GM12864 (cell line): ENCODE measurements around the gene USP43.

Source experiments
- DNase-seq: peaks from one replicate; pipeline ENCODE4 v3.0.0-alpha.2; 2011; ENCODE audit warnings: low read depth
- H3K4me3 ChIP-seq: 2 replicates; pipeline ENCODE4 v1.5.1; 2011; ENCODE audit warnings: mild to moderate bottlenecking, low read depth, low read length, control low read depth
- TF ChIP-seq, protein P1 (sequence below): IDR thresholded peaks from 2 replicates; pipeline ENCODE4 v1.5.1; 2011; ENCODE audit warnings: low read depth, mild to moderate bottlenecking, moderate library complexity, low read length, control low read depth, inconsistent platforms; ENCODE audit errors: missing control alignments

USP43 gene

DNA sequence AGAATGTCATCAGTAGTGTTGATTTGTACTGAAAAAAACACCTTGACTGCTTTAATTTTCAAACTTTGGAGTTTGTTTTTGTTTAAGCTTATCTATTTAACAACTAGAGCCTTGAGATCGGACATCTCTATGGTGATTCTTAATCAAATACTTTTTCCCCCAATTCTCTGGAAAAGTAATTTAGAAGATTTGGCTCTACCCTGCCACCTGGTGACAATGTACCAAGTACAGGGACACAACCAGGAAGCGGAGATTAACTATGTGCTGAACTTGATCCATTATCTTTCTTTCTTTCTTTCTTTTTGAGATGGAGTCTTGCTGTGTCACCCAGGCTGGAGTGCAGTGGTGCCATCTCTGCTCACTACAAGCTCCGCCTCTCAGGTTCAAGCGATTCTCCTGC is 30.8 kb downstream of the USP43 start:
- no peak overlapping the region for H3K4me3 ChIP-seq
- TF ChIP-seq, protein P1, sequence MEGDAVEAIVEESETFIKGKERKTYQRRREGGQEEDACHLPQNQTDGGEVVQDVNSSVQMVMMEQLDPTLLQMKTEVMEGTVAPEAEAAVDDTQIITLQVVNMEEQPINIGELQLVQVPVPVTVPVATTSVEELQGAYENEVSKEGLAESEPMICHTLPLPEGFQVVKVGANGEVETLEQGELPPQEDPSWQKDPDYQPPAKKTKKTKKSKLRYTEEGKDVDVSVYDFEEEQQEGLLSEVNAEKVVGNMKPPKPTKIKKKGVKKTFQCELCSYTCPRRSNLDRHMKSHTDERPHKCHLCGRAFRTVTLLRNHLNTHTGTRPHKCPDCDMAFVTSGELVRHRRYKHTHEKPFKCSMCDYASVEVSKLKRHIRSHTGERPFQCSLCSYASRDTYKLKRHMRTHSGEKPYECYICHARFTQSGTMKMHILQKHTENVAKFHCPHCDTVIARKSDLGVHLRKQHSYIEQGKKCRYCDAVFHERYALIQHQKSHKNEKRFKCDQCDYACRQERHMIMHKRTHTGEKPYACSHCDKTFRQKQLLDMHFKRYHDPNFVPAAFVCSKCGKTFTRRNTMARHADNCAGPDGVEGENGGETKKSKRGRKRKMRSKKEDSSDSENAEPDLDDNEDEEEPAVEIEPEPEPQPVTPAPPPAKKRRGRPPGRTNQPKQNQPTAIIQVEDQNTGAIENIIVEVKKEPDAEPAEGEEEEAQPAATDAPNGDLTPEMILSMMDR, result peak; percentile 1
- DNase-seq, result no peak

GRCh38 chr17:9676820-9677310 is 31.5 kb downstream of the USP43 start:
- TF ChIP-seq, protein P1, result no peak
- DNase-seq, result peak; percentile 21

DNA sequence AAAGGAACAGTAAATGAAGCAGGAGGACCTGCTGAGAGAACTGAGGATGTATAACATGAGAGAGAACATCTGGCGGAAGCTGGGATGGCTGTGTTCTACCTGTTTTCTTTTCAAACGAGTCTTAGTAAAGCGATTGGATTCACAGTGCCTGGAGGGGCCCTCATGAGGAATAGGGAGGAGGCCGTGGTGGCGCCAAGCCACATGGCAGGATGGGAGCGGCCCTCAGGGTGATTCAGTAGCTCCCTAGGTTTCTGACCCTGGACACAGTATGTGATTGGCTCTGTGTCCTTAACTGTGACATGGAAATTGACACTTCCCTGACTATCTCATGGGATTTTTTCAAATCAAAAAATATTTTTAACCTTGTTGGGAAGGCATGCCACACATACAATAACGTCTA is 32.1 kb downstream of the USP43 start:
- no peak overlapping the region for H3K4me3 ChIP-seq
- no peak for DNase-seq
- TF ChIP-seq, protein P1, result no peak

More at GRCh38 chr17:9676820-9677310, 31.5 kb downstream of the USP43 start:
- H3K4me3 ChIP-seq, result no peak overlapping the region

- TF ChIP-seq, protein P1, result no peak
- no peak overlapping the region for H3K4me3 ChIP-seq
- no peak for DNase-seq
Observed at GRCh38 chr17:9677896-9678295, 32.6 kb downstream of the USP43 start.

GRCh38 chr17:9684955-9685621 is 39.8 kb downstream of the USP43 start:
- TF ChIP-seq, protein P1, result no peak
- no peak overlapping the region for H3K4me3 ChIP-seq
- DNase-seq, result no peak

- no peak overlapping the region for H3K4me3 ChIP-seq
- no peak for DNase-seq
- TF ChIP-seq, protein P1, result no peak
Observed at GRCh38 chr17:9693755-9694154, 48.4 kb downstream of the USP43 start.
